ENCODE results near the gene ZDHHC24.
"Not testable (repeated sequence)": the region's sequence is repeated elsewhere in the genome, so short reads cannot be mapped to it uniquely, and the experiment has no call there.

- TF ChIP-seq CTCF (conservative IDR thresholded peaks at IDR 0.05; ENCODE audit: low read length); EZH2phosphoT487 (IDR thresholded peaks at IDR 0.05; ENCODE audit: borderline replicate concordance, low read depth, low read length): not testable (repeated sequence)
These were observed 36.8 kb upstream of the ZDHHC24 start for GRCh38 chr11:66582565-66583147.

Data from OCI-LY7 (cell line).